PC-9 (cell line): Measurements from ENCODE around the gene MACROD2.

Experiments
- CTCF ChIP-seq: fragments of 200-600 bp; sonication (generic); conservative IDR thresholded peaks from 2 replicates; pipeline ENCODE4 v1.6.1; 2017; ENCODE audit warnings: mixed run types, antibody characterized with exemption, mild to moderate bottlenecking, moderate library complexity
- EZH2 ChIP-seq: fragments of 200-600 bp; sonication (generic); IDR thresholded peaks from 2 replicates; pipeline ENCODE4 v1.8.0; 2017; ENCODE audit warnings: antibody characterized with exemption, low read depth

GRCh38 chr20:14820771-14821170 is 825.5 kb downstream of the MACROD2 start:
- TF ChIP-seq EZH2 (no peak), CTCF (no peak)
